Heart left ventricle (tissue), 16 donors: Measurements from ENCODE around the gene GLB1L2. TPM values are rescaled to one million over a fixed set of nuclear protein-coding genes. Genes with fewer than 3 reads are reported as not detected.
A peak's percentile ranks its signal among the peaks of the same experiment; 100 is the strongest.

ENCODE experiments used
- ATAC-seq, 4 donors: fragments of 200-7000 bp; cut with Tn5 transposase; one replicate each; pipeline ENCODE4 v1.9.1; 2020 to 2022; ENCODE audit warnings: moderate library complexity in 4 of 4, mild to moderate bottlenecking in 3 of 4, moderate number of reproducible peaks in 1 of 4
- DNase-seq, 5 donors: peaks; one replicate each; pipeline ENCODE4 v3.0.0-alpha.2; 2020
- H3K27ac ChIP-seq, 12 donors: fragments of 200-600 bp; sonication (generic) in 4 of 12; one replicate each; pipeline versions ENCODE4 v1.5.0 to v1.8.0; 2016 to 2022; ENCODE audit warnings: mild to moderate bottlenecking in 2 of 12
- H3K27me3 ChIP-seq, 9 donors: fragments of 200-600 bp; sonication (generic) in 2 of 9; one replicate each; pipeline versions ENCODE4 v1.5.1 to v1.8.0; 2016 to 2022; ENCODE audit warnings: mild to moderate bottlenecking in 3 of 9
- H3K36me3 ChIP-seq, 9 donors: fragments of 200-600 bp; sonication (generic) in 2 of 9; one replicate each; pipeline versions ENCODE4 v1.5.0 to v1.8.0; 2018 to 2022; ENCODE audit warnings: mild to moderate bottlenecking in 2 of 9
- H3K4me1 ChIP-seq, 12 donors: fragments of 200-600 bp; sonication (generic) in 4 of 12; one replicate each; pipeline versions ENCODE4 v1.5.0 to v1.8.0; 2016 to 2022; ENCODE audit warnings: mild to moderate bottlenecking in 3 of 12
- H3K4me3 ChIP-seq, 12 donors: fragments of 200-600 bp; sonication (generic) in 4 of 12; one replicate each; pipeline versions ENCODE4 v1.5.0 to v1.8.0; 2017 to 2022; ENCODE audit warnings: mild to moderate bottlenecking in 9 of 12, moderate library complexity in 4 of 12
- H3K9me3 ChIP-seq, 12 donors: fragments of 200-600 bp; sonication (generic) in 4 of 12; one replicate each; pipeline versions ENCODE4 v1.5.0 to v1.8.0; 2016 to 2022; ENCODE audit warnings: mild to moderate bottlenecking in 1 of 12
- CTCF ChIP-seq, 12 donors: fragments of 200-600 bp; sonication (generic) in 4 of 12; IDR thresholded peaks; one replicate each; pipeline versions ENCODE4 v1.5.0 to v1.8.0; 2018 to 2022; ENCODE audit warnings: antibody characterized with exemption in 12 of 12, mild to moderate bottlenecking in 5 of 12
- POLR2A ChIP-seq, 2 donors: fragments of 450-650 bp; IDR thresholded peaks; one replicate each; pipeline ENCODE4 v1.6.1; 2017; ENCODE audit warnings: antibody characterized with exemption in 2 of 2, mild to moderate bottlenecking in 2 of 2, moderate library complexity in 2 of 2
- WGBS, 4 donors: extraction: QIAGEN DNeasy Blood & Tissue Kit in 2 of 4; methylation state at CpG; one replicate each; pipeline versions ENCODE4 v1.1.5 to v1.1.7; 2013 to 2018; 5-methylcytosine and 5-hydroxymethylcytosine counted together
- intact Hi-C, 10 donors: fragments of 100-400 bp; cut with DNase I; formaldehyde crosslinking; loops; one replicate each; pipeline versions ENCODE4 v1.11.1 to v1.14.2; 2022
- polyA plus RNA-seq, 2 donors: library from polyadenylated mRNA; stranded (reverse); fragments of 200-250 nt; gene quantifications; one replicate each; pipeline ENCODE4 v1.2.3, GENCODE V29; 2013
- total RNA-seq, 9 donors: library from RNA; depleted of rRNA in 2 of 9; stranded (reverse); fragments of >200 nt in 2 of 9; fragmentation: NEBNext Ultra II Directional in 3 of 9; extraction: Animal tissue kit (Norgen Biotek cat#: 25700) in 3 of 9; gene quantifications; one replicate each; pipeline versions ENCODE4 v1.1.0 to v1.2.4, GENCODE V29; 2016 to 2023
- donor health status: ischemic (EF 13 %, LVEDD 7.1; RV severe dilation, severe dysfunction).
- donor health status: healthy with polysubstance abuse.
- donor health status: DM: no; HTN: yes; CAD: no.
- donor health status: DM: no; HTN: no; CAD: no.
- donor health status: ischemic (EF 25% LVEDD 6.9; RV normal size, moderate dysfunction).
- donor health status: ischemic (EF 25% LVEDD 5.7; RV mildly dilated, moderate dysfunction).
- donor health status: healthy.
- donor health status: DM: yes; HTN: yes; CAD: no.
- donor health status: ischemic (EF 35%, LVEDD 5.7; RV mildly dilated, moderate dysfunction).
- donor health status: nonischemic (EF 11% LVEDD 7.7; RV severe dilation, severe dysfunction).
- donor health status: DM: yes; HTN: yes; CAD: no.
- donor health status: PGD.
- donor health status: ischemic (EF 29% LVEDD 5.4; RV normal size, mild dysfunction).
- donor health status: nonischemic (EF 23%, LVEDD 6.1; RV moderate dilation, normal function).

GLB1L2 gene
- total and polyA plus RNA-seq, 11 donors, result 0.15 to 1.3 (median 0.37) TPM; not detected in 2

DNA sequence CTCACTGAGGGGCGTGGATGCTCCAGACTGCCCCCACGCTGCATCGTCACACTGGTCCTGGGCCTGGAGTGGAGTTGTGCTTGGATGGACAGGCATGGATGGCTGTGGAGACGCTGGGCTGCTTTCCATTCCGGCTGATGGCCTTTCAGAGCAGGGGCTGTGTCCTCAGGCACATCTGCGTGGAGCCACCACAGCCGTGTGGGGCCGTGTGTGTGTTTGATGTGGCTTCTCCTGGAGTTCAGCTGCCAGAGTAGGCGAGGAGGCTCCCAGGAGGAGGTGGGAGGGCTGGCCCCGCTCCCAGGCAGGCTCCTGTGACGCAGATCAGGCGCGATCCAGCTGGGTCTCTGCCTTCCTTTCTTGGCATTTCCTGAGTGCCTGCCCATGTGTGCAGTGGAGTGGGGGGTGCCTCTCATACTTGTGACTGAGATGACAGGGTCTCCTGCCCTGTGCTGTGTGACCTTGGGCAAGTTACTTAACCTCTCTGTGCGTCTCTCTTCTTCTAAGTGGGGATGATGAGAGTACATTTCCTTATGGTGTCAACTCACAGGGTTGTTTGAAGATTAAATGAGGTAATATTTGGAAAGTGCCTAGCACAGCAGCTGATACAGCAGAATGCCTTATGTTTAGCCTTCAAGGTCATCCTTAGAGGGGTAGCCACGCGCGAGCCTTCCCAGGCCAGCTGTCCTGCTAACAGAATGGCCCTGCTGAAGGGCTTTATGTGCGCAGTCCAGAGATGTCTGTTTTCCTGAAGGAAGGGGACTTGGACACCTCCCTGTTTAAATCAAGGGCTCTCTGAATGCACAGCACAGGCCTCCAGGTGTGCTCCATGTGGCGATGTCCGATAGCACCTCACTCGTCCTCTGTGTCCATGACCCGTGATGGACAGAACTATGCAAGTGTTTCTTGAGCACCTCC, 33.5 kb downstream of the GLB1L2 start:
- ATAC-seq (no peak), DNase-seq (peak in 2 of 5 donors; percentile 11 to 16)
- TF ChIP-seq CTCF (IDR thresholded peaks at IDR 0.05) (no peak), POLR2A (IDR thresholded peaks at IDR 0.05) (no peak)
- Histone ChIP-seq H3K4me1 (peaks cover 0 to 4% (median 0%) of the 10 kb centered on the region in 12 donors), H3K4me3 (no peak overlapping the region), H3K9me3 (no peaks in the 10 kb centered on the region), H3K27ac (no peak overlapping the region), H3K27me3 (peaks cover 0 to 39% (median 9%) of the 10 kb centered on the region in 9 donors), H3K36me3 (no peaks in the 10 kb centered on the region)
- 64 to 78% (median 71%) methylated on average over 13 to 22 of the region's 22 CpGs for WGBS, 4 donors
- intact Hi-C loops, result loop anchor here in 2 of 10 donors (10.0 kb wide), 2 partner anchors 220 to 270 kb away; no protein-coding TSS in a partner anchor

DNA sequence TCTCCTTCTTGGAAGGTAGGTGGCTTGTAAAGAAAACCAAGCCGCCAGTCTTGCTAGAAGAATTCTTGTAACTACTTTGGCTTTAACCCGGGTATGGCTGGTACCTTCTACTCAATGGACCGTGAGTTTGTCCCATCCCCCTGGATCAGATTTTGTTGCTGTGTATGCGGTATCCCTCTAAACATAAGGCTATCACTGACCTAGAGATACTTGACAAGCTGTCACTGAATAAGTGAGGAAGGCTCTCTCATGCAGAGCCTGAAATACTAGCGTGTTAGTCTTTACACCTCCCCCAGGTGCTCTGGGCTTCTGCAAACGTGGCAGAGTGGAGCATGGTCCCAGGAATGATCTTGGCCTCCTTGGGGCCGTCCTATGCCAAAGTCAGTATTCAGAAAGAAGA, 34.5 kb downstream of the GLB1L2 start:
- no peaks in the 10 kb centered on the region for H3K9me3 ChIP-seq
- peak in 2 of 5 donors; percentile 5 to 10 for DNase-seq
- peaks cover 0 to 4% (median 0%) of the 10 kb centered on the region in 12 donors for H3K4me1 ChIP-seq
- no peak for ATAC-seq
- no peak overlapping the region for H3K4me3 ChIP-seq
- intact Hi-C loops, result loop anchor here in 2 of 10 donors (10.0 kb wide), 2 partner anchors 219 to 269 kb away; no protein-coding TSS in a partner anchor
- peaks cover 0 to 40% (median 9%) of the 10 kb centered on the region in 9 donors for H3K27me3 ChIP-seq
- TF ChIP-seq CTCF (IDR thresholded peaks at IDR 0.05) (no peak), POLR2A (IDR thresholded peaks at IDR 0.05) (no peak)
- 53 to 61% (median 57%) methylated on average over 7 of the region's 7 CpGs for WGBS, 4 donors
- no peaks in the 10 kb centered on the region for H3K36me3 ChIP-seq
- no peak overlapping the region for H3K27ac ChIP-seq

GRCh38 chr11:134367781-134368180, 36.0 kb downstream of the GLB1L2 start:
- Histone ChIP-seq H3K4me3 (no peak overlapping the region), H3K27me3 (peaks cover 0 to 27% (median 2%) of the 10 kb centered on the region in 9 donors), H3K27ac (no peak overlapping the region), H3K36me3 (no peaks in the 10 kb centered on the region), H3K9me3 (no peaks in the 10 kb centered on the region), H3K4me1 (peaks cover 0 to 4% (median 0%) of the 10 kb centered on the region in 12 donors)
- intact Hi-C loops, result loop anchor here in 2 of 10 donors (10.0 kb wide), 2 partner anchors 217 to 267 kb away; no protein-coding TSS in a partner anchor
- TF ChIP-seq CTCF (IDR thresholded peaks at IDR 0.05), result no peak
- no peak for TF ChIP-seq POLR2A (IDR thresholded peaks at IDR 0.05)
- DNase-seq, result peak in 2 of 5 donors; percentile 7 to 9
- 88 to 92% (median 91%) methylated on average over 18 of the region's 18 CpGs for WGBS, 4 donors
- no peak for ATAC-seq
